Hepatocyte (in vitro differentiated cells): ENCODE results near the gene HOXB4. TPM values are rescaled to one million over a fixed set of nuclear protein-coding genes. Genes with fewer than 3 reads are reported as not detected.

Source experiments
- DNase-seq: peaks from one replicate; pipeline ENCODE4 v3.0.0-alpha.2; 2016; ENCODE audit warnings: low spot score
- H2AFZ ChIP-seq: fragments of 200-600 bp; sonication (generic); 2 replicates; pipeline ENCODE4 v1.6.0; 2016; ENCODE audit warnings: antibody characterized with exemption, mild to moderate bottlenecking
- H3K27ac ChIP-seq: fragments of 200-600 bp; sonication (generic); 2 replicates; pipeline ENCODE4 v1.5.1; 2016; ENCODE audit warnings: mild to moderate bottlenecking
- H3K27me3 ChIP-seq: fragments of 200-600 bp; sonication (generic); 2 replicates; pipeline ENCODE4 v1.6.1; 2016
- H3K36me3 ChIP-seq: fragments of 200-600 bp; sonication (generic); replicated peaks from 2 replicates; pipeline ENCODE4 v1.5.1; 2016; ENCODE audit warnings: low read depth; ENCODE audit not compliant: insufficient read depth
- H3K4me1 ChIP-seq: fragments of 200-600 bp; sonication (generic); 2 replicates; pipeline ENCODE4 v1.5.1; 2016; ENCODE audit warnings: mild to moderate bottlenecking, moderate library complexity; ENCODE audit not compliant: insufficient read depth
- H3K4me2 ChIP-seq: fragments of 200-600 bp; sonication (generic); 2 replicates; pipeline ENCODE4 v1.6.0; 2016
- H3K4me3 ChIP-seq: fragments of 200-600 bp; sonication (generic); 2 replicates; pipeline ENCODE4 v1.5.1; 2016; ENCODE audit warnings: mild to moderate bottlenecking
- H3K79me2 ChIP-seq: fragments of 200-600 bp; sonication (generic); 2 replicates; pipeline ENCODE4 v1.6.0; 2017; ENCODE audit warnings: mild to moderate bottlenecking
- H3K9me2 ChIP-seq: fragments of 200-600 bp; sonication (generic); replicated peaks from 2 replicates; pipeline ENCODE4 v1.6.0; 2017; ENCODE audit warnings: mild to moderate bottlenecking; ENCODE audit not compliant: insufficient read depth
- H3K9me3 ChIP-seq: fragments of 200-600 bp; sonication (generic); 2 replicates; pipeline ENCODE4 v1.5.1; 2016; ENCODE audit warnings: low read depth, mild to moderate bottlenecking
- H4K20me1 ChIP-seq: fragments of 200-600 bp; sonication (generic); 2 replicates; pipeline ENCODE4 v1.6.0; 2016; ENCODE audit warnings: mild to moderate bottlenecking; ENCODE audit not compliant: insufficient read depth, poor library complexity, severe bottlenecking
- EZH2 ChIP-seq: fragments of 200-600 bp; sonication (generic); IDR thresholded peaks from 2 replicates; pipeline ENCODE4 v1.6.1; 2016; ENCODE audit warnings: antibody characterized with exemption, mild to moderate bottlenecking, borderline replicate concordance
- EZH2phosphoT487 ChIP-seq: fragments of 200-600 bp; sonication (generic); IDR thresholded peaks from one replicate; pipeline ENCODE4 v1.6.1; 2018; ENCODE audit warnings: antibody characterized with exemption, mild to moderate bottlenecking, low read depth, moderate library complexity; ENCODE audit not compliant: unreplicated experiment, severe bottlenecking
- WGBS: methylation state at CpG from one replicate; pipeline ENCODE4 v1.1.6; 2016; ENCODE audit warnings: low lambda C conversion rate; ENCODE audit errors: missing lambda C conversion rate; 5-methylcytosine and 5-hydroxymethylcytosine counted together
- polyA plus RNA-seq: library from polyadenylated mRNA; unstranded; fragments of >200 nt; fragmentation: Nextera tagmentation; extraction: Ambion mirVana; gene quantifications from 2 replicates; pipeline ENCODE4 v1.2.1, GENCODE V29; 2016
- total RNA-seq: library from RNA; depleted of rRNA; stranded (reverse); fragments of >200 nt; gene quantifications from 2 replicates; pipeline ENCODE4 v1.2.3, GENCODE V29; 2014
- TF ChIP-seq, protein P1 (sequence below): fragments of 200-600 bp; sonication (generic); IDR thresholded peaks from 2 replicates; pipeline ENCODE4 v1.5.1; 2016; ENCODE audit warnings: antibody characterized with exemption, mild to moderate bottlenecking; ENCODE audit not compliant: poor library complexity

The HOXB4 gene
- total and polyA plus RNA-seq, 2 experiments from 2014 or later, result 1.8 to 2.2 TPM

DNA sequence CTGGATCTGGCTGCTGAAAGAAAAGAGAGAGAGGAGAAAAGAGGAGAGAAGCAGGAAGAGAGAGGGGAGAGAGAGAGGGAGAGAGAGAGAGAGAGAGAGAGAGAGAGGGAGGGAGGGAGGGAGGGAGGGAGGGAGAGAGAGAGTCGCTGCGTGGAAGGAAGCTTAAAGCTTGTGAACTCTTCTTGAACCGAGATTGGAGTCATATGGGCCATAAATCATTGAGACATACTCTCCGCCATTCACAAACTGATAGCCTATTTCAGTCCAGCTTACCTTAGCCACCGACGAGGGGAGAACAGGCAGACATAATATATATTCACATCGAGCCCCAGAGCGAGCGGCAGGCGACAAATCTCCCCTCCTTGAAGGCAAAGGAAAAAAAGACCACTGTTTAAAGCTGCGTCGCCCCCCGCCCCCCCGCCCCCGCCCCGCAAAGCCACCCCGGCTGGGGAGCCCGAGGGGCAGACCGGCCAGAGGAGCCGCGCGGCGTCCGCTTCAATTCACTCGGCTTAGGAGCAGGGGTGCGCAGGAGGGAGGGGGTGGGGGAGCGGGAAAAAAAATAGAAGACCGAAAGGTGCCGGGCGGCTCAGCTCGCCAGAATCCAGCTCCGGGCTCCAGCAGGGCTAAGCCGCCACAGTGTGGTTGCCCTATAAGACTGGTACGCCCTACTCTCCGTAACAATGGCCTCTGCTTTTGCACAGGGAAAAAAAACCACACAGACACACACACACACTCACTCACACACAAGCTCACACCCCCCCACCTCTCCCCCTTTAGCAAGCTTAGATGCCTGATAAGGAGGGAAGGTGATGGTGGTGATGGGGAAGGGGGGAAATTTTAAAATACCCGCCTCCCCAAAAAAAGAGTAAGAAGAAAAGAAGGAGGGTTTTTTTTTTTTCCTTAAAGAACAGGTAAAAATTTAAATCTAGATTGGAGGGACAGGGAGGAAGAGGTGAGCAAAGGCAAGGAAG, 22.6 kb downstream of the HOXB4 start:
- no peaks in the 10 kb centered on the region for H3K36me3 ChIP-seq
- peaks cover 21% of the 10 kb centered on the region for H3K79me2 ChIP-seq
- peaks cover 87% of the 10 kb centered on the region for H3K27me3 ChIP-seq
- 8% methylated on average over 11 of the region's 36 CpGs for WGBS
- peaks cover 52% of the 10 kb centered on the region for H3K4me1 ChIP-seq
- H3K9me3 ChIP-seq, result no peaks in the 10 kb centered on the region
- no peaks in the 10 kb centered on the region for H4K20me1 ChIP-seq
- no peak overlapping the region for H2AFZ ChIP-seq
- peak overlapping the region; percentile 32 for H3K4me3 ChIP-seq
- DNase-seq, result peak; percentile 85
- no peaks in the 10 kb centered on the region for H3K9me2 ChIP-seq
- peak overlapping the region; percentile 92 for H3K4me2 ChIP-seq
- peak overlapping the region; percentile 83 for H3K27ac ChIP-seq
- TF ChIP-seq EZH2 (no peak), EZH2phosphoT487 (no peak)
- TF ChIP-seq, protein P1, sequence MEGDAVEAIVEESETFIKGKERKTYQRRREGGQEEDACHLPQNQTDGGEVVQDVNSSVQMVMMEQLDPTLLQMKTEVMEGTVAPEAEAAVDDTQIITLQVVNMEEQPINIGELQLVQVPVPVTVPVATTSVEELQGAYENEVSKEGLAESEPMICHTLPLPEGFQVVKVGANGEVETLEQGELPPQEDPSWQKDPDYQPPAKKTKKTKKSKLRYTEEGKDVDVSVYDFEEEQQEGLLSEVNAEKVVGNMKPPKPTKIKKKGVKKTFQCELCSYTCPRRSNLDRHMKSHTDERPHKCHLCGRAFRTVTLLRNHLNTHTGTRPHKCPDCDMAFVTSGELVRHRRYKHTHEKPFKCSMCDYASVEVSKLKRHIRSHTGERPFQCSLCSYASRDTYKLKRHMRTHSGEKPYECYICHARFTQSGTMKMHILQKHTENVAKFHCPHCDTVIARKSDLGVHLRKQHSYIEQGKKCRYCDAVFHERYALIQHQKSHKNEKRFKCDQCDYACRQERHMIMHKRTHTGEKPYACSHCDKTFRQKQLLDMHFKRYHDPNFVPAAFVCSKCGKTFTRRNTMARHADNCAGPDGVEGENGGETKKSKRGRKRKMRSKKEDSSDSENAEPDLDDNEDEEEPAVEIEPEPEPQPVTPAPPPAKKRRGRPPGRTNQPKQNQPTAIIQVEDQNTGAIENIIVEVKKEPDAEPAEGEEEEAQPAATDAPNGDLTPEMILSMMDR, result no peak

DNA sequence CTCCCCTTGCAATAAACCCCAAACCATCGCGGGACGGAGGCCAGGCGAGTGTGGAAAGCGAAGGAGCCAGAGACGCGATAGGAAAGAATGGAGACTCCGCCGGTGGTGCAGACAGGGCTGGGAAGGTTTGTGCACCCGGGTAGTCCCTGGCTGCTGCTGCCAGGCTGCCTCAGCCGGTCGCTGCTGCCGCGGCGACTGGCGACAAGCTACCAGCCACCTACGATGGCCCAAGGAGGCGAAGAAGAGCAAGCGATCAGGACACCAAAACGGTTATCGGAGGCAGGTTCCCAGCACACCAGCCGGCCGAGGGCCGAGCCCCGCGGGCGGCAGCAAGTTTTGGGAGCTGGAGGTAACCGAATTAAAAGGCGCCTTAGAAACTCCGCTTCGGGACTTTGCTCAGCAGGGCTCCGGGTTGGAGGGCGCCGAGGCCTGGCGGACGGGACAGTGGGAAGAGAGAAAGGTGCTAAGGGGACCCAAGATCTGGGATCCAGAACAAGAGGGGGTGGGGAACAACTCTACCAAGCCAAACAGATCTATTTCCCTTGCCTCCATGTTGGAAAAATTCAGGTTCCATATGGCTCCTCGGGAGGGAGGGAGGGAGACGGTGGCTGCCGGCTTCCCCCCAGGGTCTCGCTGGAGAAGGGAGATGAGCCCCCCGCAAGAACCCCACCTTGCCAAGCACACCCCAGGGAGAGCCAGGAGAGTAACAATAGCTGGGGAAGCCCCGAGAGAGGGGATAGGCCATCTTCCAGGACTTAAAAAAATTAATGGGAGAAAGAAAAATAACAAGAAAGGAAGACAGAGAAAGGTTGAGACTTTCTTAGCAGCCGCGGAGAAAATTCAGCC, 23.5 kb downstream of the HOXB4 start:
- peak overlapping the region; percentile 83 for H3K27ac ChIP-seq
- no peaks in the 10 kb centered on the region for H3K9me2 ChIP-seq
- H3K9me3 ChIP-seq, result no peaks in the 10 kb centered on the region
- TF ChIP-seq EZH2, result peak; percentile 88
- TF ChIP-seq EZH2phosphoT487, result no peak
- TF ChIP-seq, protein P1, result no peak
- peak overlapping the region; percentile 32 for H3K4me3 ChIP-seq
- H4K20me1 ChIP-seq, result no peaks in the 10 kb centered on the region
- H3K79me2 ChIP-seq, result peaks cover 21% of the 10 kb centered on the region
- peaks cover 87% of the 10 kb centered on the region for H3K27me3 ChIP-seq
- peaks cover 45% of the 10 kb centered on the region for H3K4me1 ChIP-seq
- 12% methylated on average over 43 of the region's 44 CpGs for WGBS
- H2AFZ ChIP-seq, result peak overlapping the region; percentile 27
- H3K4me2 ChIP-seq, result peak overlapping the region; percentile 92
- no peaks in the 10 kb centered on the region for H3K36me3 ChIP-seq
- no peak for DNase-seq

DNA sequence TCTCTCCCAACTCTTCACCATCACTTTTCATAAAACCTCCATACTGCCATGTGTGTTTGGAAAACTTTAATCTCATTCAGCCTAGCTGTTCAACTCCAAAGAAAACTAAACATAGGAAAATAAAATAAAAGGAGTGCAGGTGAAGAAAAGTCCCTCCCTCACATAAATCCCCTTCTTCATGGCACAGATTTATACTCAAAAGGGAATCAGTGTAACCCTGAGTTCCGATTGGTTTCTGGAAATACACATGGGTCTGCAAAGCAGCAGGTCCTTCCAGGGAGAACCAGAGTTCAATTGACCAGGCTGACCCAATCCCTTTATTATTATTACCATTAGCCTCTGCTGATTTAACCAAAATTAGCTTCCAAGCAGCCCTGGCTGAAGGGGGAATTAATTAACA, 24.3 kb downstream of the HOXB4 start:
- no peak overlapping the region for H3K4me3 ChIP-seq
- H3K9me3 ChIP-seq, result no peaks in the 10 kb centered on the region
- H4K20me1 ChIP-seq, result no peaks in the 10 kb centered on the region
- H3K4me2 ChIP-seq, result peak overlapping the region; percentile 92
- H3K36me3 ChIP-seq, result no peaks in the 10 kb centered on the region
- no peak for DNase-seq
- TF ChIP-seq, protein P1, result no peak
- TF ChIP-seq EZH2phosphoT487 (no peak), EZH2 (no peak)
- 25% methylated on average over 1 of the region's 1 CpG for WGBS
- H3K79me2 ChIP-seq, result peaks cover 17% of the 10 kb centered on the region
- no peak overlapping the region for H3K27ac ChIP-seq
- H2AFZ ChIP-seq, result no peak overlapping the region
- peaks cover 40% of the 10 kb centered on the region for H3K4me1 ChIP-seq
- peaks cover 81% of the 10 kb centered on the region for H3K27me3 ChIP-seq
- H3K9me2 ChIP-seq, result no peaks in the 10 kb centered on the region
